Ramos (cell line): ENCODE results near the gene DIPK1A.

ENCODE experiments used
- in situ Hi-C: fragments of 300-500 bp; cut with MboI; formaldehyde crosslinking; loops from one replicate; pipeline ENCODE4 v1.14.3; 2022; ENCODE audit warnings: low sequenced_read_pairs; ENCODE audit not compliant: unreplicated experiment

Gene DIPK1A

DNA sequence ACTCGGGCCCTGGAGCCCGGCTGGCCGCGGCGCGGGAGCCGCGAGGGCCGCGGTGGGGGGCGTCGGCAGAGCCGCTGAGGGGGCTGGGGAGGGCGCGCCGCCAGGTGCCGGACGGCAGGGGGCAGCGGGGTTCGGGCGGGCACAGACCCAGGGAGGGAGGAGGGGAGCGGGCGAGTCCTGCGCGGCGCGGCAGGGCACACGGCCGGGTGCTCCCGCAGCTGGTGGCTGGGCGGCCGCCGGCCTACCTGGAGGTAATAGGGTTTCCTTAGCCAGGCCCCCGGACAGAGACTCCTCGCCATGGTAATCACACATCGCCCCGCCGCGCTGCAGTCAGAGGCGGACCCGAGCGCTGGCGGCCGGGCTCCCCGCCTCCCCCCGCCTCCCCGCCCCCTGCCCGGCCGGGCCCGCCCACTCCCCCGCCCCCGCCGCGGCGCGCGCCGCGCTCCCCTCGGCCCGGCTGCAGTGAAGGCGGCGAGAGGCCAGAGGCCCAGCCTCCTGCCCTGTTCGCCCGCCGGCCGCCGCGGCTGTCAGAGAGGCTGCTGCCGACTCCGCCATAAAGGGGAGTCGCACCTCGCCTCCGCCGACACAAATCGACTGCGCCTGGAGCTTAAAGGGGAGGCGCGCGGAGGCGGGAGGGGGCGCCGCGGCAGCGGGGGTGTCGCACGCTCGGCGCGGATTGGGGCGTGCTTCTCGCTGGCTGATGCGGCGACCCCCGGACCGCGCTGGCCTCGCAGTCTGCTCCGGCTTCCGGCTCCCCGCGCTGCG is at the start of gene DIPK1A:
Gene DIPK1A, minus strand, starts transcription at position 332 of the 765 bp plus-strand sequence. Its CDS starts 33 bp downstream, at position 299.
- in situ Hi-C loops = no loop called here

DNA sequence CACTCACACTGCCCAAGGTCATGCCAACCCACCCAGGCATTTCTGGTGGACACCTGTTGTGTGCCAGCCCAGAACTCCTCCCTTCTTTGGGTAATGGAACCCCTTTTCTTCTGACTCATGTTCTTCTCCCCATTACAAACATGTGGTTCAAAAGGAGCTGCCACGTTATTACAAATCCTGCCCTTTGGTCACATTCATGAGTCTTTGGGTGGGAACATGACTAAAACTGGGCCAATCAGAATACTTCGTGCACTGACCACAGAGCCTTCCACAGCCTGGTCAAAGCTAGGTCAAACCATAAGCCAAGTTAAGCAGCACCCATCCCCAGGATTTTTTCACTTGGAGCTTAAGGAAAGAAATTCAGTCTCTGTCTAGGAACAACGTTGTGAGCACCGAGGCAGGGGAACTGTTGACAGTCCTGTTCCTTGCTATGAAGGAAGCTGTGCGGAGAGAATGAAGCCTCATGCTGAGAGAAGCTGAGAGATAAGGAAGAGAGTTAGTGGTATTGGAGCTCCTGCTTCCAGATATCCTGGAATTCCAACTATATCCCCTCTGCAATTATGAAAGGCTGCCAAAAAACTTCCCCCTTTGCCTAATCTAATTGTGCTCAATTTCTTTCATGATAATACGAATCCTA is 46.8 kb upstream of the DIPK1A start:
- in situ Hi-C loops = no loop called here

DNA sequence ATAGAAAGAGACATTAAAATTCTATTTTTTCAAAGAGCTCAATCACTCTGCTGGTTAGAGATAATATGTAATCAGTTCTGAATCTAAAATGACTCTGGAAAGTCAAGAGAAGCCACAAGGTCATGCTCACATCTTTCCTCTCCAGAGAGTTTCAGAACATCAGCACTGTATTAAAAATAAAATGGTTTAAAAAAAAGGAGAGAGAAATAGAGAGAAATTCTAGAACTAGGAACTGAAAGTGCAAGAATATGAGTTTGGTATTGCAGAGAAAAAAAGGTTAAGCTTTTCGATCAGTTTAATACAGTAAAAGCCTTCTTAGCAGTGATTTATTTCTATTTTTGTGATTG is 44.0 kb upstream of the DIPK1A start:
- in situ Hi-C loops = no loop called here

DNA sequence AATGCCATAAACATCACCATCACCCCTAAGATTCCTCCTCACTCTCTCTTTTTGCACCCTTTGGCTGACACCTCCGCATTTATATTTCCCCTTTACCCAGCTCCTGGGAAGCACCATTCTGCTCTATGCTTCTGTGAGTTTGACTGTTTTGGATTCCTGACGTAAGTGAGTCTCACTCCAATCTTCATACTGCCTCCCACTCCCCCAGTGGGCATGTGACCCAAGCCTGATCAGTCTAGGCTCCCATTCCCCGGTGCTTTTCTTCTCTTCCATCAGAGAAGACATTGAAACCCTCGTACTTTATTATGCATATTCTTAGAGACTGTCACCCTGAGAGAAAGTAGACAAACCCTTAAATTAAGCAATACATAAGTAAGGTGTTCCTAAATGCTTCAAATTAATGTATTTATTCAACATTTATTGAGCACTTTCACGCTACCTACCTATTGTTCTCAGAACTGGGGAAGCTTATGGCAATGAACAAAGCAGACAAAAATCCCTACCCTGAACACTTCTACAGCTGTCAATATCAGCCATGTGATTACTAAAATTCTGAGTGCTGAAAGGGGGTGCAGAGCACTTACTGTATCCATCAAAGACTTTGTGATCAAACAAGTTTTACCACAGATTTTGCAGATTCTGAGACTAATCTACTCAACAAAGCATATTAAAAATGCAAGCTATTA is 43.4 kb upstream of the DIPK1A start:
- in situ Hi-C loops = no loop called here

DNA sequence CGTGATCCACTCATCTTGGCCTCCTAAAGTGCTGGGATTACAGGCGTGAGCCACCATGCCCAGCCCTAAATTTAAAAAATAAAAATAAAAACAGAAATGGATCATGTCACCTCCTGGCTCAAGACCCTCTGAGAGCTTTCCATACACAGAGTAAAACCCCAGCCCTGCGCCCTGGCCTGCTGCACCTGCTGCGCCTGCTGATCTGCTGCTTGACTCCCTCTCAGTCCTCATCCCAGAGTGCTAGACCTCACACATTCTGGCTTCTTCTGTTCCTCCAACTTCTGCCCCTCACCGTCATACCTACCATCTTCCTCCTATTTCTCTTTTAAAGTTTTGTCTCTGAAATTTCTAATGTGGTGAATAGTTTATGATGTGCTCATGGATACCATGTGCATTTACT is 42.7 kb upstream of the DIPK1A start:
- in situ Hi-C loops = no loop called here

DNA sequence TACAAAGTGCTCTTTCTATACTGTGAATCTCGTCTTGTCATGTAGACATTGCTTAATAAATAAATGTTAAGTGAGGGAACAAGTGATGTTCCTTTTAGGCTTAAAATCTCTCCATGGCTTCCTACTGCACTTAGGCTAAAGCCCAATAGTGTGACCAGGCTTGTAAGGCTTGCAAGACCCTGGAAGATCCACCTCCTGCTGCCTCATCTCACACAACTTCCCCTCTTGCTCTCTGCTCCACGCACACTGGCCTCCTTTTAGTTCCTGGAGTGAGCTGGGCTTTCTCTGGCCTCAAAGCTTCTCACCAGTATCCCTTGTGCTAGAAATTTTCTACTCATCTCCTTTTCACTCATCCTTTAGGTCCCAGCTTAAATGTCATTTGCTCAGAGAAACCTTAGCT is 41.5 kb upstream of the DIPK1A start:
- in situ Hi-C loops = no loop called here

DNA sequence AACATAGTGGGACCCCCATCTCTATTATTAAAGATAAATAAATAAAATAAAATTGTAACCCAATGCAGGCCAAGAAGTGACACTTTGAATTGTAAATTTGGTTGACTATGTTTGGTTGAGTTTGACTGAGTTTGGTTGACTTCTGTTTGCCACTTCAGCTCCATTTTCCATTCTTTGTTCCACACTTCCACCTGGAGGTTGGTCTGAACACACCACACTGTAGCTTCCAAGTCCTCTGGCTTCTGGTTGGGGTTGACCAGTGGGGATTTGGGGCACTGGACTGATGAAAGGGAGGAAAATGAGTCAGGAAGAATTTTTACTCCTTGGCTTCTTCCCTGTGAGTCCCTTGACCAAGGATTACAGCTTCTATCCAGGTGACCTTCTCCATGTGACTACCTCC is 40.6 kb upstream of the DIPK1A start:
- in situ Hi-C loops = no loop called here

DNA sequence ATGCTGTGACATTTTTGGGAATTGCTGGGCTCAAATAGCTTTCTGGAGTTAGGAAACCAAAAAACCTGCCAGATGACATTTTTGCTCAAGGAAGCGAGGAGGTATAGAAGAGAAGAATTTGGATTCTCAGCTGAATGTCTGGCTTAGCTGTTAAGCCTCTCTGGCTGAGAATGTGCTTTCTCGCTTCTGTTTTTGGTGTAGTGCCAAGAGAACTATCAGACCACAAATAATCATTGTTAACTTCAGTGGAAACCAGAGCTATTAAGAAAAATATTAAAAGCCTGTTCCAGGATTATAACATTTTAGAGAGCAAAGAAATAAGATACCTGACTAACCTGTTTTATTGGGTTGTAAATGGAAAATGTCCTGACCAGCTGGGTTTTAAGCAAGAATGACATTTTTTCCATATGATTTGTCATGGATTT is 39.5 kb upstream of the DIPK1A start:
- in situ Hi-C loops = no loop called here

DNA sequence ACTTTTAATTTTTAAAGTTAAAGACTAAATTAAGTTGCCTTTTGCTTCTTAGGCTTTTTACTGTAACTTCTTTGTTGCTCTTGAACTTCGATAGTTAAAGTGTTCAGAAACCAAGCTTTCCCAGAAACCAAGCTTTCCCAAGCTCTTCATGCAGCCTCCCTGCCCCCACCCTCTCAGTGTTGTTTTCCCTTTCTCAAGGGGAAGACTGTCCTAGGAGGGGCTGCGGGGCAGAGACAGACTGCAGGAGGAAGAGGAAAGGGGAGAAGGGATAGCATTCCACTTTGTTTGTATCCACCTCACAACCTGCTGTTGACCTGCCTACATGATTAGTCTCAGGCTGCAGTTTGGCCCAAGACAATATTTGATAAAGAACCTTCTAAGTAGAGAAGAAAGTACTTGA is 39.0 kb upstream of the DIPK1A start:
- in situ Hi-C loops = no loop called here

DNA sequence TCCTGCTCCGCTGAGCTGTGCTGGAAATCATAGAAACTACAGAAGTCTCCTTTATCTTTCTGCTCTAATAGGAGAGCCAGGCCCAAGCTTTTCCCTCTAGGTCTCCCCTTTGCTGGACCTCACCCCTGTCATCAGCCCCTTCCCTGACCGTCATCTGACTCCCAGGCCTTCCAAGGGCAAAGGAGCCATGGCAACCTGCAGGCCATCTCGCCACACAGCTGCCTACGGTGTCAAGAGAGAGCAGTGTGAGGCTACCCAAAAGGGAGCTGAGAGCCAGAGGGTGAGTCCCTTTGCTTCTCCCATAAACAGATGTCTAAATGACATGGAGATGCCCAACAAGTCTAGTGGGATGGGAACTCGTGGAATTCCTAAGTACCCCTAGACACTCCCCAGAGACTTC is 37.6 kb upstream of the DIPK1A start:
- in situ Hi-C loops = loop anchor here (5.0 kb wide), 1 partner anchor 142 kb away; no protein-coding TSS in a partner anchor

DNA sequence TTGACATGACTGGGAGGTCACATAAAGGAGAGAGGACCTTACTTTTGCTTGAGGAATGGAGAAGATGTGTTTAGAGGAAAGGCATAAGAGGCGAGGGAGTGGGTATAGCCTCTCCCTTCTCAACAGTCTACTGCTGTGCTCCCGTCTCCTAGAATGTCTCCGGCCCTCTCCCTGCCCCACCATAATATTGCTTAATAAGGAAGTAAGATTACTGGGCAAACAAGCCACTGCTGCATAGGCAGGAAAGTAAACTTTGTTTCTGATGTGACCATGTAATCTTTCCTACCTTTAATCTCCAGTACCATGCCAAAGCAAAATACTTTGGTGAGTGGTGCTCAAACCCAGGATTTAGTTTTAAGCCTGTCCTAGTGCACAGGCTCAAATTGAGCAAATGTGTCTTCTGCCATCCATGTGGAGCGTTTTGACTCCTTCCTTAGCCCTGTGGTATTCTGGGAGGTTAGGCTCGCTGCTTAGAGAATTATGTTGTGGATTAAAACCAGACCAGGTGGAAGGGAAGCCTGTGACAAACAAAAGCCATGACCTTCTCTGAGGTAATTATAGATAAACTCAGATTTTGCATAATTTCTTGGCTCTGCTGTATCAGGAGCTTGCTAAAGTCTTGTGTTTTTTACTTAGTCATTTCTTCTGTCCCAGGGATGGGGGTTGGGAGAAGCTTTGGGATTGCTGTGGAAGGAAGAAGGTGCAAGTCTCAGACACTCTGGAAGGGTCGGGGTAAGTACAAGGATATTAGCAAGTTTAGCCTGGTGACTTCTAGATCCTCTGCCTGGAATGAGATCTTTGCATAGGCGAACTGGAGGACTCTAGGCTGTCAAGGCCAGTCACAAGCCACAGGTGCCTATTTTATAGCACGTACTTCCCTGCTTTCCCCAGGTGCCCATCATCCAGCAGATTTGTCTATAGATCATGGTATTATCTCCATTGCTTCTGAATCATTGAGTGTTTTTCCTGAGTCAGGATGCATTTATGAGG is 34.5 kb upstream of the DIPK1A start:
- in situ Hi-C loops = loop anchor here (5.0 kb wide), 1 partner anchor 138 kb away; no protein-coding TSS in a partner anchor

DNA sequence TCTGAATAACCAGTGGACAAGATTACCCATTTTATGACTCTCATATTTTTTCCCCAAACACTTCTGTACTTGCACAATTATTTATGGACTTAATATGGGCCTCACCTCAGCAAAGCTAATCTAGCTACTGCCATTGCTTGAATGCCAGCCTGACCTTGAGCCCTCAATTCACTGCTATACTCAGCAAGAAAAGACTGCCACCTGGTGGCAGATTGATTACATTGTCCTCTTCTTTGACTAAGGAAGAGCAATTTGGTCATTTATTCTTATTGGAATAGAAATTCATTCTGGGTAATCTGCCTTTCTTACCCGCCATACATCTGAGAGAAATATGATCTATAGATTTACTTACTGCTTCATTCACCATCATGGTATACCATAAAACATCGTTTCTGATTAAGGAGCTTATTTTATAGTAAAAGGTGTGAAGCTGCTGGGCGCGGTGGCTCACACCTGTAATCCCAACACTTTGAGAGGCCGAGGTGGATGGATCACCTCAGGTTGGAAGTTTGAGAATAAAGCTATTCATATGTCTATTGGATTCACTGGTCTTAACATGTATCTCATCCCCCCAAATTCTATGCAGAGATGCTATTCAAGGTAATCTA is 32.9 kb upstream of the DIPK1A start:
- in situ Hi-C loops = no loop called here

DNA sequence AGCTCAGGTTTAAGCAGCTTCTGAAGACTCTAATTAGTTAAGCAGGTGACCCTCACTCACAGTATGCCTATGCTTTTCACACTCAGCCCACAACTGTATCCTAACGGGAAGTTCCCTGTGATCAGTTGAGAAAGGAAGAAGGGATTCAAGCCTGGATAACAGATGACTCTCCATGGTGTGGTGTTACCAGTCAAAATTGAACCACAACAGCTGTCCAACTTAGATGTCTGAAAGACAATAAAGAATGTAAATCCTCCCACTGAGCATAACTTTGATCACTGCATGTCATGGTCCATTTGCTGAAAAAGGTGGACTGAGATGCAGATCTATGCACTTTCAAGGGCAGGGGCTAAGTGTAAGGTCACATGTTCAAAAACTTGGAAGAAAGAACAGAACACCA is 32.3 kb upstream of the DIPK1A start:
- in situ Hi-C loops = no loop called here

DNA sequence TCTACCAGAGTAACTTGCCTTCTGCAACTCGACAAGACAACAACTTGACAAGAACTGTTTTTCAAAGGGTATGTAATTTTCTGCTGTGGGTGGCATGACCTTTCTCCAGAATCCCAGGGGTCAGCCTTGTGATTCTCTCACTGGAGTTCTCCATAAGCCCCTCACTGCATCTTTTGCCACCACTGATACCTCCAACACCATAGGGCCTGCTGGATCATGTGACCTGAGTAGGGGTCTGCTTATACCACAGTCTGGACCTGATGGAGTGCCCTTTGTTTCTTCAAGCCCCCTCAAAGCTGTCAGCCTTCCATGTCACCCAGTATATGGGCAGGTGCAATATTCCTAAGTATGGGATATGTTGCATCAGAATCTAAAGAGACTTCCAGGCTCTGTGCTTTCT is 31.6 kb upstream of the DIPK1A start:
- in situ Hi-C loops = no loop called here

DNA sequence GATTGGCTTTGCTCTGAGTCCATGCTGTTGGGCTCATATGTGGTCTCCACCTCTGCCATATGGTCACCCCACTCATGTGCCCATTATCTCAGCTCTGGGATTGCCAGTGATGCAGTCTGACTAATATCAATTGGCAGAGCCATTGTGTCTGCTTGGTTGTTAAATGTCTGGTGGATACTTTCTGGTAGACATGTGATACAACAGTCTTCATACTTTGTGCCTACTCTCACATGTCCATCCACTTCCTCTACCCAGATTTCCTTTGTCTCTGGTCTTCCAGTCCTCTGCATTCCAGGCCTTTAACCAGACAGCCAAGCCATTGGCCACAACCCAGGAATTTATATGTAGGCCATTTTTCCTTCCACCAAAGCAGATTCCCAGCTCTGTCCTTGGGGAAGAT is 30.8 kb upstream of the DIPK1A start:
- in situ Hi-C loops = no loop called here

DNA sequence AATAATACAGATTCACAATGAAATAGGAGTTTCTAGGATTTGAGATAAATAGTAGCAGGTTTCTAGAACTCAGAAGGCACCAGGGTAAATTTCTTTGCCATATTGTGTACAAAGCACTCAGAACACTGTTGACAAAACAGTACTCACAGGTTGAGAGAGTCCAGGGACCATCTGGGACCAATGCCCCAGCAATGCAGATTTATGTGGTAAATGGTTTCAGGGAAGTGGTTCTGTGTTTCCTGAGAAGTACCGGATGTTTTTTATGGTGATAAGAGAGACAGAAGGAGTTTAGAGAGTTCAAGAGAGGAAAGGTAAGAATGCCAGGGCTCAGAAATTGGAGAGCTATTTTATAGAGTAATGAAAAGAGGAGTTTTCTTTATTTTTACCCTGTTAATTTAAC is 29.6 kb upstream of the DIPK1A start:
- in situ Hi-C loops = no loop called here

DNA sequence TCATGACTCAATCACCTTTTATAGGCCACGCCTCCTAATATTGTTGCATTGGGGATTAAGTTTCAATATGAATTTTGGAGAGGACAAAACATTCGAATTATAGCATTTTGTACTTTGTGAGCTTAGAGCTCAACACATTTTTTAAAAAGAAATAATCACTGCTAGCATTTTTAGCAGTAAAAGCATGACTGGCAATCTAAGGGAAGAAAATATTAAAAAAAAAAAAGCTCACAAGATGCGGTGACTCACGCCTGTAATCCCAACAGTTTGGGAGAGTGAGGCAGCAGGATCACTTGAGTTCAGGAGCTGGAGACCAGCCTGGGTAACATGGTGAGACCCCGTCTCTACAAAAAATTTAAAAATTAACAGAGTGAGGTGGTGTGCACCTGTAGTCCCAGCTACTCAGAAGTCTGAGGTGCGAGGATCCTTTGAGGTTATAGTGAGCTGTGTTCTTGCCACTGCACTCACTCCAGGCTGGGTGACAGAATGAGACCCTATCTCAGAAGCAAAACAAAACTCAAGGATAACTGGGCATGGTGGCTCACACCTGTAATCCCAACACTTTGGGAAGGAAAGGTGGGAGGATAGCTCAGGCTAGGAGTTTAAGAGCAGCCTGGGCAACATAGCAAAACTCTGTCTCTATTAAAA is 28.8 kb upstream of the DIPK1A start:
- in situ Hi-C loops = no loop called here

DNA sequence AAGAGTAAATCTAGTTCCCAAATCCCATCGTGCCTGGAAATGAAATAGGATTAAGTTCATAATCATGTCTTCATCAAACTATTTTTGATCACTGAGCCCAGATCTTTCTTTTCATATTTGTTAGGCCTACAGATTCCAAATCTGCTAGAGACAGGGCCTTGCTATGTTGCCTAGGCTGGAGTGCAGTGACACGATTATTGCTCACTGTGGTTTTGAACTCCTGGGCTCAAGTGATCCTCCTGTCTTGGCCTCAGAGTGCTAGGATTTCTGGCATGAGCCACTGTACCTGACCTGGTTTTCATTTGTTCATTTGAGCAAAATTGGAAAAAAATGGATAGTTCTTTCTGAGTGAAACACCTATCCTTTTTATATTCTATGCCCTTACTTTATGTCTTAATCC is 28.0 kb upstream of the DIPK1A start:
- in situ Hi-C loops = no loop called here

DNA sequence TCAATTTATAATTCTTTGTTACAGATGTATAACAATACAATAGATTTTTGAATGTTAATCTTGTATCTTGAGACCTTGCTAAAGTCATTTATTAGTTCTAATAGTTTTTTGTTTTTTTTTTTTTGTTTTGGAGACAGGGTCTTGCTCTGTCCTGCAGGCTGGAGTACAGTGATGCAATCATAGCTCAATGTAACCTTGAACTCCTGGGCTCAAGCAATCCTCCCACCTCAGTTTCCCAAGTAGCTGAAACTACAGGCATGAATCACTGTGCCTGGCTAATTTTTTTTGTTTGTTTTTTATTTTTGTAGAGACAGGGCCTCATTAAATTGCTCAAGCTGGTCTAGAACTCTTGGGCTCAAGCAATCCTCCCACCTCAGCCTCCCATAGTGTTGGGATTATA is 26.2 kb upstream of the DIPK1A start:
- in situ Hi-C loops = no loop called here
